Endothelial cell of umbilical vein (primary cell): ENCODE results near the gene SESN2.

ENCODE experiments used
- EZH2 ChIP-seq: IDR thresholded peaks from 2 replicates; pipeline ENCODE4 v1.6.1; 2012; ENCODE audit warnings: borderline replicate concordance, low read depth, mild to moderate bottlenecking, moderate library complexity, low read length, inconsistent platforms; ENCODE audit not compliant: severe bottlenecking
- TF ChIP-seq, protein P1 (sequence below), 2 donors: IDR thresholded peaks; 1 replicate in 1 of 2; 2 replicates in 1 of 2; pipeline ENCODE4 v1.5.1; 2011; ENCODE audit warnings: low read length in 2 of 2, mild to moderate bottlenecking in 2 of 2, moderate library complexity in 2 of 2, control low read depth in 1 of 2, inconsistent platforms in 1 of 2, low read depth in 1 of 2; ENCODE audit not compliant: insufficient read depth in 1 of 2; ENCODE audit errors: extremely low read depth in 1 of 2

- TF ChIP-seq, protein P1, sequence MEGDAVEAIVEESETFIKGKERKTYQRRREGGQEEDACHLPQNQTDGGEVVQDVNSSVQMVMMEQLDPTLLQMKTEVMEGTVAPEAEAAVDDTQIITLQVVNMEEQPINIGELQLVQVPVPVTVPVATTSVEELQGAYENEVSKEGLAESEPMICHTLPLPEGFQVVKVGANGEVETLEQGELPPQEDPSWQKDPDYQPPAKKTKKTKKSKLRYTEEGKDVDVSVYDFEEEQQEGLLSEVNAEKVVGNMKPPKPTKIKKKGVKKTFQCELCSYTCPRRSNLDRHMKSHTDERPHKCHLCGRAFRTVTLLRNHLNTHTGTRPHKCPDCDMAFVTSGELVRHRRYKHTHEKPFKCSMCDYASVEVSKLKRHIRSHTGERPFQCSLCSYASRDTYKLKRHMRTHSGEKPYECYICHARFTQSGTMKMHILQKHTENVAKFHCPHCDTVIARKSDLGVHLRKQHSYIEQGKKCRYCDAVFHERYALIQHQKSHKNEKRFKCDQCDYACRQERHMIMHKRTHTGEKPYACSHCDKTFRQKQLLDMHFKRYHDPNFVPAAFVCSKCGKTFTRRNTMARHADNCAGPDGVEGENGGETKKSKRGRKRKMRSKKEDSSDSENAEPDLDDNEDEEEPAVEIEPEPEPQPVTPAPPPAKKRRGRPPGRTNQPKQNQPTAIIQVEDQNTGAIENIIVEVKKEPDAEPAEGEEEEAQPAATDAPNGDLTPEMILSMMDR (IDR thresholded peaks at IDR 0.05; ENCODE audit: extremely low read depth in 1 of 2, insufficient read depth in 1 of 2, low read depth in 1 of 2, low read length in 2 of 2): no peak
- TF ChIP-seq EZH2: no peak
Measured at GRCh38 chr1:28269529-28269928, 10.2 kb downstream of the SESN2 start.
